HT1080 (cell line): ENCODE results near the gene GSN. TPM values are rescaled to one million over a fixed set of nuclear protein-coding genes. Genes with fewer than 3 reads are reported as not detected.

Source experiments
- DNase-seq: peaks from one replicate; pipeline ENCODE4 v3.0.0-alpha.2; 2015; ENCODE audit warnings: low read depth
- total RNA-seq: library from RNA; depleted of rRNA; stranded (reverse); fragments of >200 nt; shearing (Covaris generic); gene quantifications from 2 replicates; pipeline ENCODE4 v1.2.3, GENCODE V29; 2014

Gene GSN
- total RNA-seq, 1 experiment from 2014 or later = 75.8 TPM

- DNase-seq = peak; percentile 93
Observed at GRCh38 chr9:121322037-121322736, 54.2 kb downstream of the GSN start.

GRCh38 chr9:121322737-121323448, 54.9 kb downstream of the GSN start:
- no peak for DNase-seq

GRCh38 chr9:121323449-121324151, 55.6 kb downstream of the GSN start:
- DNase-seq = no peak

- DNase-seq = no peak
Observed at GRCh38 chr9:121324316-121324715, 56.4 kb downstream of the GSN start.

GRCh38 chr9:121324755-121325154, 56.8 kb downstream of the GSN start:
- no peak for DNase-seq

GRCh38 chr9:121325387-121325786, 57.4 kb downstream of the GSN start:
- DNase-seq = no peak

GRCh38 chr9:121326130-121326838, 58.3 kb downstream of the GSN start:
- no peak for DNase-seq

- no peak for DNase-seq
Observed at GRCh38 chr9:121326901-121327613, 59.1 kb downstream of the GSN start.

- DNase-seq = no peak
Observed at GRCh38 chr9:121328476-121328875, 60.5 kb downstream of the GSN start.

GRCh38 chr9:121328876-121329681, 61.1 kb downstream of the GSN start:
- no peak for DNase-seq

GRCh38 chr9:121331549-121331948, 63.6 kb downstream of the GSN start:
- no peak for DNase-seq

- no peak for DNase-seq
Observed at GRCh38 chr9:121331992-121332685, 64.2 kb downstream of the GSN start.

- DNase-seq = no peak
Observed at GRCh38 chr9:121333950-121334773, 66.2 kb downstream of the GSN start.

- DNase-seq = no peak
Observed at GRCh38 chr9:121336665-121337064, 68.7 kb downstream of the GSN start.

- no peak for DNase-seq
Observed at GRCh38 chr9:121339437-121339836, 71.5 kb downstream of the GSN start.

- DNase-seq = peak; percentile 42
Observed at GRCh38 chr9:121340676-121341392, 72.9 kb downstream of the GSN start.

- DNase-seq = no peak
Observed at GRCh38 chr9:121344184-121344583, 76.2 kb downstream of the GSN start.

GRCh38 chr9:121345070-121345469, 77.1 kb downstream of the GSN start:
- DNase-seq = no peak
